CD4-positive, alpha-beta T cell treated with Interferon gamma for 1 hour (primary cell): ENCODE data around the gene EPM2AIP1.

Experiments
- DNase-seq: peaks from one replicate; pipeline ENCODE4 v3.0.0-alpha.2; 2020

EPM2AIP1 gene

GRCh38 chr3:36944641-36945270 is 48.2 kb downstream of the EPM2AIP1 start, which contains the start of gene TRANK1:
TSS of gene TRANK1 (minus strand) at chr3:36945054. CDS start at chr3:36944809, 245 bp downstream.
- DNase-seq: peak; percentile 82

- no peak for DNase-seq
These were observed 48.8 kb downstream of the EPM2AIP1 start for GRCh38 chr3:36944012-36944640.

DNA sequence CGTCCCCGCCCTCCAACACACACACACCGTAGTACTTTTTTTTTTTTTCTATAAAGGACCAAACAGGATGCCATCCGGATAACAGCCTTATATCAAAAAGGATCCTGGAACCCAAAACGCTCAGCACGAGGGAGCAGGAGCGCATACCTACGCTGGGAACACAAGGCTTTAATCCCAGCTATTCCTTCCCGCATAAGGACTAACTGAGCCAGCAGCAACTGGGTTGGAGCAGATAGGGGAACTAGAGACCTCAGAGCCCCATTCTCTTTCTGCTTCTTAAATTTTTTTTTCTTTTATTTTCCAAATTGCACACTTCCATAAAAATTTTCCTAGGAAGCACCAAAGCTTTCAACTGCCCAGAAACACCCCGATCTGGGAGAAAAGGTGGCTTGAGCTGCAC is 49.3 kb downstream of the EPM2AIP1 start:
- no peak for DNase-seq

DNA sequence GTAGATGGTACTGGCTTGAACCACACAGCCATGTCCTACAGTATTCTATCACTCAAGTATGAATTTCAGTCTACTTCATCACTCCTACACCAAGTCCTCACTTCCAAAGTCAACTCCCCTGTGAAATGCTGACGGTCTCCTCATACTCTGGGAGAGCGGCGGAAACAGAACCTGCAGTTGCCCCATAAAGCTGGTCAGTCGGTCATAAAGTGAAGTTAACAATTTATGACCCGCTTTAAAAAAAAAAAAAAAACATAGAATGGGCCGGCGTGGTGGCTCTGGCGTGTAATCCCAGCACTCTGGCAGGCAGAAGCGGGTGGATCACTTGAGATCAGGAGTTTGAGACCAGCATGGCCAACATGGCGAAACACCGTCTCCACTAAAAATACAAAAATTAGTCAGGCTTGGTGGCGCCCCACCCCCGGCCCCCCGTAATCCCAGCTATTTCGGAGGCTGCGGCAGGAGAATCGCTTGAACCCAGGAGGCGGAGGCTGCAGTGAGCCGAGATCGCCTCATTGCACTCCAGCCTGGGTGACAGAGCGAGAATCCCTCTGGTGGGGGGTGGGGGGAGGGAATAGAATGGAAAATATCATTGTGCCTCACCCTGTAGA is 50.2 kb downstream of the EPM2AIP1 start:
- no peak for DNase-seq

DNA sequence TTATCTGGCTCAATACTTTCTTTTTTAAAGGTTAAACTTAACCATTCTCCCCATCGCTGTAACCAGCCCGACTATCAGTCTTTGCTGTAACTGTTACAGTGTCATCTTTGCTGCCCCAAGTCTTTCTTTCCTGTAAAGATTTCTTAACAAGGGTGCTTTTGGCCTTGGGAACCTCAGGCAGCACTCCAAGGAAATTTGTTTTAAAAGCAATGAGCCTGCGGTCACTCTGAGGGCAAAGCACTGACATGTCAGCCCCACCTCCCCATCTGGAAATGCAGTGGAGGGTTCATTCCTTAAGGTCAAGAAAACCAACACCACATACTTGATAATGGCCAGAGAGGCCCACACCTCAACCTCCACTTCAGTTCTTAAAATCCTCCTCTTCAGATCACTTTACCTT is 51.3 kb downstream of the EPM2AIP1 start:
- no peak for DNase-seq

- DNase-seq: no peak
These were observed 51.8 kb downstream of the EPM2AIP1 start for GRCh38 chr3:36941162-36941561.

- no peak for DNase-seq
These were observed 55.4 kb downstream of the EPM2AIP1 start for GRCh38 chr3:36937492-36937891.
